Iris pigment epithelial cell (primary cell): Measurements from ENCODE around the gene KIF18A.
"Not testable (repeated sequence)": the region's sequence is repeated elsewhere in the genome, so short reads cannot be mapped to it uniquely, and the experiment has no call there.

ENCODE experiments used
- DNase-seq: peaks from one replicate; pipeline ENCODE4 v3.0.0-alpha.2; 2011; ENCODE audit warnings: low read depth

Gene KIF18A

GRCh38 chr11:28106353-28107043 lies 1.5 kb downstream of the KIF18A start:
- no peak for DNase-seq

- no peak for DNase-seq
Measured at GRCh38 chr11:28105869-28106268, 2.1 kb downstream of the KIF18A start.

- DNase-seq, result no peak
Measured at GRCh38 chr11:28104984-28105383, 3.0 kb downstream of the KIF18A start.

GRCh38 chr11:28104425-28104824 lies 3.5 kb downstream of the KIF18A start:
- DNase-seq, result no peak

GRCh38 chr11:28102300-28102699 lies 5.7 kb downstream of the KIF18A start:
- not testable (repeated sequence) for DNase-seq

- no peak for DNase-seq
Measured at GRCh38 chr11:28100665-28101064, 7.3 kb downstream of the KIF18A start.

- no peak for DNase-seq
Measured at GRCh38 chr11:28099715-28100114, 8.2 kb downstream of the KIF18A start.

- no peak for DNase-seq
Measured at GRCh38 chr11:28098257-28098656, 9.7 kb downstream of the KIF18A start.

GRCh38 chr11:28092786-28093185 lies 15.2 kb downstream of the KIF18A start:
- no peak for DNase-seq

- peak; percentile 49 for DNase-seq
Measured at GRCh38 chr11:28090052-28090749, 17.8 kb downstream of the KIF18A start.

GRCh38 chr11:28089378-28089777 lies 18.6 kb downstream of the KIF18A start:
- peak; percentile 82 for DNase-seq

GRCh38 chr11:28087693-28088092 lies 20.3 kb downstream of the KIF18A start:
- DNase-seq, result not testable (repeated sequence)

GRCh38 chr11:28087192-28087591 lies 20.8 kb downstream of the KIF18A start:
- not testable (repeated sequence) for DNase-seq

GRCh38 chr11:28086569-28086968 lies 21.4 kb downstream of the KIF18A start:
- peak; percentile 84 for DNase-seq

GRCh38 chr11:28083118-28083517 lies 24.8 kb downstream of the KIF18A start:
- DNase-seq, result no peak

GRCh38 chr11:28077521-28077920 lies 30.4 kb downstream of the KIF18A start:
- no peak for DNase-seq

- peak; percentile 65 for DNase-seq
Measured at GRCh38 chr11:28072321-28072720, 35.6 kb downstream of the KIF18A start.

GRCh38 chr11:28071305-28071704 lies 36.7 kb downstream of the KIF18A start:
- no peak for DNase-seq

GRCh38 chr11:28058333-28058732 lies 49.6 kb downstream of the KIF18A start:
- peak; percentile 70 for DNase-seq

GRCh38 chr11:28054821-28055220 lies 53.1 kb downstream of the KIF18A start:
- DNase-seq, result peak; percentile 24

- DNase-seq, result peak; percentile 71
Measured at GRCh38 chr11:28049338-28050216, 58.4 kb downstream of the KIF18A start.

- DNase-seq, result no peak
Measured at GRCh38 chr11:28048812-28049211, 59.1 kb downstream of the KIF18A start.
